HG02938 (cell line): ENCODE data around the gene HEPACAM.
A peak's percentile ranks its signal among the peaks of the same experiment; 100 is the strongest.
"Not testable (repeated sequence)": the region's sequence is repeated elsewhere in the genome, so short reads cannot be mapped to it uniquely, and the experiment has no call there.

Experiments
- ATAC-seq: cut with Tn5 transposase; IDR thresholded peaks from one replicate; pipeline ENCODE4 v1.9.1; 2021; ENCODE audit warnings: mild to moderate bottlenecking, moderate library complexity; ENCODE audit not compliant: unreplicated experiment

The HEPACAM gene, protein sequence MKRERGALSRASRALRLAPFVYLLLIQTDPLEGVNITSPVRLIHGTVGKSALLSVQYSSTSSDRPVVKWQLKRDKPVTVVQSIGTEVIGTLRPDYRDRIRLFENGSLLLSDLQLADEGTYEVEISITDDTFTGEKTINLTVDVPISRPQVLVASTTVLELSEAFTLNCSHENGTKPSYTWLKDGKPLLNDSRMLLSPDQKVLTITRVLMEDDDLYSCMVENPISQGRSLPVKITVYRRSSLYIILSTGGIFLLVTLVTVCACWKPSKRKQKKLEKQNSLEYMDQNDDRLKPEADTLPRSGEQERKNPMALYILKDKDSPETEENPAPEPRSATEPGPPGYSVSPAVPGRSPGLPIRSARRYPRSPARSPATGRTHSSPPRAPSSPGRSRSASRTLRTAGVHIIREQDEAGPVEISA

DNA sequence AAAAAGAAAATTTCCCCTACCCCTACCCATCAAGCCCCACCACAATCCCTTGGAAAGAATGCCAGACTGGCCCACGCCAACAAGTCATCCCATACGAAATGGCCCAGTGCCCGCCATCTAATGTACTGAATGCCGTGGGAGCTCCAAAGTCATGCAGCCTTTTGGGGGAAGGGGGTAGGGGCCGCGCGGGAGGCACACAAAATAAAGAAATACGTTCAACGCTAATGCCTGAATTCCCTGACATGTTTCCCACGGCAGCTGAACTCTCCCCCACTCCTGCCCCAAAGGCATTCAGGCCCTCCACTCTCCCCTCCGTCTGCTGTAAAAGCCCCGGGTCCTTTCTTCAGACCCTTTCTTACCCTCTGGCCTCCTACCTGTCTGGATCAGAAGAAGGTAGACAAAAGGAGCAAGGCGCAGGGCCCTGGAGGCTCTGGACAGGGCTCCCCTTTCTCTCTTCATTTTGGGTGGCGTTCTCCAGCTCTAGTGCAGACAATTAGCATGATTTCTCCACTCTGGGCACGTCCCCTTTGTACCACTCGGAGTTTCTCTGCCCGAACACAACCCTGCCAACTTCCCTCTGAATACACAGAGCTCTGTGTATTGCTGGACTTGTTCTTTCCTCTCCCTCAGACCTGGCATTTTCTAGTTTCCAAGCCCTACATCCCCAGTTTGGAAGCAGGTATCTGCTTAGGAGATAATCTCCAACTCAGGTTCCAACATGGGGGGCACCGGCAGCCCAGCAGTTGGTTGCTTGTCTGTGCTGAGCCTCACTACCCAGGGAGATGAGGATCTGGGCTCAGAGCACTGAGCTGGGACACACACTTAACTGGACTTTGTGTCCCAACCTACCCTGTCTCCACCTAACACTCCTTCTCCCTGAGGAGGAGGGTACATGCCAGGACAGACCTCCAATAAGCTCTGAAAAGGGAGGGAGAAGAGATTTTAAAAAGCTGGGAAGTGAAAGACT lies at the start of gene HEPACAM:
HEPACAM (minus strand) TSS at position 500 of the 967 bp plus-strand sequence; CDS start at position 459, 41 bp downstream.
- ATAC-seq = no peak

DNA sequence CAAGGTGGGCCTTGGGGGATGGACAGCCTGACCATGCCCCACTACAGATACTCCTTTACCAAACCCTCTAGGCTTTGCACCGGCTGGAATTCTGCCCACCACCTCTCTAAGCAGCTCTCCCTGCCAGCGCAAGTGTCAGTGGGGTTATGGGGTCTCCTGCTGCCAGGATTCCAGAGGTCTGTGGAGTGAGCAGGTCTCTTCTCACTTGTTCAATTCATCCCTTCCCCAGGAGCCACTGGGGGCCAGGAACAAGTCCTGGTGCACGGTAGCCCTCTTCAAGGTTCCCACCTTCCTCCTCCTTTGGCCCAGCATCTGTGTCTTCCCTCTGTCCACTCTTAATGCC lies 48.6 kb upstream of the HEPACAM start:
- ATAC-seq = no peak

DNA sequence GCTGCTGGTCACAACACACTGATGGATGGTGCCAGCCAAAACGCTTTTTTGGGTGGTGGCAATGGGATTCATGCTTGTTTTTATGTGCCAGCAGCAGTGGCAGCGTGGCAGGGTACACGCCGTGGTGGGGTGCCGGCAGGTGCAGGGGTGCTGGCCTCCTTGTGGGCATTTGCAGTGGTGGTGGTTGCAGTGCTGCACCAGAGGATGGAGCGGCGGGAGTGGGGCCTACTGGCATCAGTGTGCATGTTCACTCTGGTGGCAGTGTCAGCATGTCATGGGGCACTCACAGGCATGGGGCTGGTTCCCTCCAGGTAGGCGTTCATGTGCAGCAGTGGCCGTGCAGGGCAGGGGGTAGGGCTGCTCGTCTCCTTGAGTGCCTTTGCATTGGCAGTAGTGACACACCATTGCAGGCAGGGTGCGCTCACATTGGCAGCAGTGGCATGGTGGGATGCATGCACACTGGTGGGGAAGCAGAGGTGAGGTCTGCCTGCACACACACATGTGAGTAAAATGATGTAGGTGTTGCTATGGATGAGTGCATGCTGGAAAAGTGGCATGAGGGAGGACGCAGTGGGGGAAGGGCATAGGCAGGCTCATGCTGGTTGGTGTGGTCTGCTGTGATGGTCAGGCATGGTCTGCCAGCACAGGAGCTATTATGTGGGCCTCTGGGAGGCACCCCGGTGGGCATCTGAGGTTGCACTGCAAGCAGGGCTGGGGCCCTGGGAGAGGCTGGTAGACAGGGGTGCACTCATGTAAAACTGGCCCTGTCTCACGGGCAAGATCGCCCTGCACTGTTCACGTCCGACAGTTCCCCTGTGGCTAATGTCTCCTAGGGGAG lies 48.0 kb upstream of the HEPACAM start:
- ATAC-seq = no peak

DNA sequence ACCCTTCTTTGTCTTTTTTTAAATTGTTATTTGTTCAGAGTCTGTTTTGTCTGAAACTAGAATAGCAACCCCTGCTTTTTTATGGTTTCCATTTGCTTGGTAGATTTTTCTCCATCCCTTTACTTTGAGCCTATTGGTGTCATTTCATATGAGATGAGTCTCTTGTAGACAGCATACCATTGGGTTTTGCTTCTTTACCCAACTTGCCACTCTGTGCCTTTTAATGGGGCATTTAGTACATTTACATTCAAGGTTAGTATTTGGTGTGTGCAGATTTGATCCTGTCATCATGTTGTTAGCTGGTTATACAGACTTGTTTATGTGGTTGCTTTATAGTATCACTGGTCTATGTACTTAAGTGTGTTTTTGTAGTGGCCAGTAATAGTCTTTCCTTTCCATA lies 46.2 kb upstream of the HEPACAM start:
- no peak for ATAC-seq

DNA sequence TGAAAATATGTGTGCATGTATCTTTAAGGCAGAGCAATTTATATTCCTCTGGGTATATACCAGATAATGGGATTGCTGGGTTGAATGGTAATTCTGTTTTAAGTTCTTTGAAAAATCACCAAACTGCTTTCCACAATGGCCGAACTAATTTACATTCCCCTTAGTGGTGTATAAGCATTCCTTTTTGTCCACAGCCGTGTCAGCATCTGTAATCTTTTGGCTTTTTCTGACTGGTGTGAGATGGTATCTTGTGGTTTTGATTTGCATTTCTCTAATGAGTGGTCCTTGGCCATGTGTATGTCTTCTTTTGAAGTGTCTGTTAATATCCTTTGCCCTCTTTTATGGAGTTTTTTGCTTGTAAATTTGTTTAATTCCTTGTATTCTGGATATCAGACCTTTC lies 42.5 kb upstream of the HEPACAM start:
- ATAC-seq = no peak

DNA sequence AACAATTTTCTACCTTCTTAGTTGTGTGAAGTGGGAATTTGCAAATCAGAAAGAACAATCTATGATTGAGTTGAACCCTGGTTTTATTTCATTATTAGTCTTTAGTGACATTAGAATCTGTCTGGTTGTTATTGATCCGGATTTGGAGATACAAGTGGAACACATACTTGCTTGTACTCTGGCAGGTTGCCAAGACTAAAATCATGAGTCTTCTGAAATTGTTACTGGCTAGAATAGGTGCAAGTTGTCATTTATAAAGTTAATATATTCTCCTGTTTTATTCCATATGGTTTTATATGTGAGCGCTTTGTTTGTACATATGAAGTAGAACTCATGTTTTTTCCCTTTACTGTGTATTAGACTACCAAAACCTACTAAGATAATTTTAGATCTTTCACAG lies 41.2 kb upstream of the HEPACAM start:
- no peak for ATAC-seq

DNA sequence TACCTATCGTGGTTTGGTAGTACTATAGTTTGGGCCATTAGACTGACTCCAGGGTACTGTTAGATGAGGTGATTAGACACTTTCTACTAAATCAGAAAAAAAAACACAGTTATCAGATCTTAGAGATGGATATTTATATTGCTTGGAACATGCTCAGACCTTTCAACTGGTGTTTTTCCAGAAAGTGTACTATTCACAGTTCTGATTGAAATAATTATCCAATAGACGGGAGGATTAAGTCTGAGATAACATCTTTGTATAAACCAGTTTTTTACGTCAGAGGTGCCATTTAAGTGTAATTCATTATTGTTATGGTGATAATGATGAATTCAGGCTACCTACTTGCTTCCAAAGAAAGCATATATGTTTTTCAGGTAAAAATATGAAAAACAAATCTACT lies 40.7 kb upstream of the HEPACAM start:
- no peak for ATAC-seq

DNA sequence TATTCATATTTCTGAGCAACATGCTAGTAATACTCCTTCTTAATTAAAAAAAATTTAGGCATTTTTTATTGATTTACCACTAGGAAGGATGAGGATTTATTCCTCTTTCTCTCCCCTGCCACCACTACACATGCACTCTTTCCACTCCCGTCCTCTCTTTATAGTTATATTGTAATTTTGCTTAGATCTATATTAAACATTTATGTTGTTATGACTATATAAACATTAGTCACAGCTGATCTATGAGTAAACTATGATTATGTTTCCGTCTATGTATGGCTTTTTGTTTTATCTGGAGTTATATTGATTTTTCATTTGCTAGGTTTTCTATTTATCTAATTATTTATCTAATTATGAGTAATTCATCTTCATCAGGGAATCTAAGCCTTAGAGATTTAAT lies 36.0 kb upstream of the HEPACAM start:
- ATAC-seq = no peak

DNA sequence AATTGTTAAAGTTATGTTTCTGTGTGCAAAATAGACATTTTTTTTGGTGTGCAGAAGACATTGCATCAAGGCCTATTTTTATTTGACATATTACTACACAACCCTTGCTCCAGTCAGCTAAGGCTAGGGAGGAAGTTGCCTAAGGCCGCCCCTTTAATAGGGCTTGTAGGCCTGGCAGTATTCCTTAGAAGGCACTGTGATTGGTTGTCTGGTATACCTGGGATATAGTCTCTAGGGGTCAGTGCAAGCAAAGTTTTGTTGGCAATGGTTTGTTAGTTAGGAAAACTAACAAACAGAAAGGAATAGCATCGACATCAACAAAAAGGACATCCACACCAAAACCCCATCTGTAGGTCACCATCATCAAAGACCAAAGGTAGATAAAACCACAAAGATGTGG lies 35.1 kb upstream of the HEPACAM start:
- ATAC-seq = no peak

DNA sequence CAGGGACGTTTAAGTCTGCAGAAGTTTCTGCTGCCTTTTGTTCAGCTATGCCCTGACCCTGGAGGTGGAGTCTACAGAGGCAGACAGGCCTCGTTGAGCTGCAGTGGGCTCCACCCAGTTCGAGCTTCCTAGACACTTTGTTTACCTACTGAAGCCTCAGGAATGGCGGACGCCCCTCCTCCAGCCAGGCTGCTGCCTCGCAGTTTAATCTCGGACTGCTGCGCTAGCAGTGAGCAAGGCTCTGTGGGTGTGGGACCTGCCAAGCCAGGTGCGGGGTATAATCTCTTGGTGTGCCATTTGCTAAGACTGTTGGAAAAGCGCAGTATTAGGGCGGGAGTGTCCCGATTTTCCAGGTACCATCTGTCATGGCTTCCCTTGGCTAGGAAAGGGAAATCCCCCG lies 32.4 kb upstream of the HEPACAM start:
- ATAC-seq = not testable (repeated sequence)

DNA sequence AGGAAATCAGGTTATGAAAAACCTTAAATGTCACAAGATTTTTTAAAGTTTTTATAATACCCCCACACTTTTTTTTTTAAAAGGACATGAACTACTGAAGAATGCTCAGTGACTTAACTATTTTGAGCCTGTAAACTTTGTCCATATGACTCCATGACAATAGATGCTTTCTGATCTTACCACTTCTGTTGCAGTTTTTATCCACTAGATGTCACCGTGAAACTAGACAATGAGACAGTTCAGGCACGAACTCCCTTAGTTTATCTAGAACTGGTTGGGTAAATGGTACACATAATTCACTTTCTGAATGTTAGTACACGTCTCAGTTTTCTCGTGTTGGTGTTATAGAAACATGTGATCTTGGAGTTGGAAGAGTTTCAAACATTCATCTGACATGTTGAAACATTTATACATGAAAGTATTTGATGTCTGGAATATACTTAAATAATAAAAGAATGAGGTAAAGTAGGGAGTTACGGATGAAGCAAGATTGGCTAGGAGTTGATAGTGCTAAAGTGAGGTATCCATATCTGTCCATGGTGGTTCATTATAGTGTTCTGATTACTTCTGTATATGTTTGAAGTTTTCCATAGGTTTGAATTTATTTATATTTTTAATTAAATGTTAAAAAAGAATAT lies 26.2 kb upstream of the HEPACAM start:
- ATAC-seq = peak; percentile 100

DNA sequence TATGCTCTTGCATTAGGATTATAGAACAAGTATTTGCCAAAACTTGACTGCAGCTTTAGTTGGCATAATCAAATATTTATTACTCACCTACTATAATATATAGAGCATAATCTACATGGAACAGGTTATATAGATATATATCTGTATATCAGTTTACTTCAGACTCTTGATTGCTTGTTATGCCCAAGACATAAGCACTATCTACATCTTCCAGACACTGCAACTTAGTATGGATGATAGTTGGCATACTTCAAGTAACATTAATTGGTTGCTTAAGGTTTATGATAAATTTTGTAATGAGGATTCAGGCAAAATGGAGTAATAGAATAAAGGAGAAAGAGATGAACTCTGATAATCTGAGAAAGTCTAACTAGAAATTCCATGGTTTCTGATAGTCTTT lies 19.2 kb upstream of the HEPACAM start:
- ATAC-seq = no peak

DNA sequence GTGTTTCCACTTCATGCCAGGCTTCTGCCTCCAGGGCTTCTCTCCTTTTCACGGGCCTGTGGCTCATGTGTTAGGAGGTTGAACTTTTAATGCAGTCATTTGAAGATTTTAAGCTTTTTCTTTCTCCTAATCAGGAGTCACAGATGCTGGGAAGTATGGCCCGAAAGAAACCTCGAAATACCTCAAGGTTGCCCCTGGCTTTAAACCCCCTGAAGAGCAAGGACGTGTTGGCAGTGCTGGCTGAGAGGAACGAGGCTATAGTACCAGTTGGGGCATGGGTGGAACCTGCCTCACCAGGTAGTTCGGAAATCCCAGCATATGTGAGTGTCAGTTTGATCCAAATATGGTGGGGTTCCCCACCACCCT lies 18.7 kb upstream of the HEPACAM start:
- ATAC-seq = no peak

DNA sequence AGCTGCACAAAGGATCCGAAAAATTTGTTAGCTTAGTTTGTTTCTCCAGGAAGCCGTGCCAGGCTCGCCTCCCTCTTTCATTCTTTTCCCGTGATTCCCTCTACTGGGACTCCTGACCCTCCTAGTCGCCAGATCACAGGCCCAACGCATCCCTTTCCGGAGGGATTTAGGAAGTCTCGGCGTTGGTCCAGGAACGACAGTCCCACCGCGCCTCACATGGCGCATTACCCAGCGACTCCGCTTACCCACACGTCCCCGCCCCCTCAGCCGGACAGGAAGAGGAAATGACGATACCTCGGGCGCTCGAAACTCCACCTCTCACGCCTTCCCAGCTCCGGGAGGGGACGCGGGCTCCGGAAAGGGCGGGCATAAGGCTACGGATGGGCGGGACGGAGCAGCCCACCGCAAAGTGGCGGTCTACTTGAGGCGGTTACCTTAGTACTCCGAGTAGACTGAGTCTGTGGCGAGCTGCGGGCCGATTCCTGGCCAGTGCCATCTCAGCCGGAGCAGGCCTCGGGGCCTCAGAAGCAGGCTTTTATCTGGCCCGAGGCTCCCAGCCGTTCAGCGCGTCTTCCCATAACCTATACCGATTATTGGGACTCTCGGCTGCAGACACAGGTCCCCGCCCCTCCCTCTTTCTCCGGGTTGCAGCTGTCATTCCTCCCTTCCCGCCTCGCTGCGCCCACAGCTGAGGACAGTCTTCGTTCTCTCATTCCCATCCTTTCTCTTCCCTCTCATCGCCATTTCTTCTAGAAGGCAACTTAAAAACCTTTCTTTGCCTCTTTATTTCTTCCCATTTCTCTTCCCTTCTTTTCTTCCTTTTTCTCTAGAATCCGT lies 18.1 kb upstream of the HEPACAM start, which contains the start of gene CCDC15:
CCDC15 (plus strand) TSS at position 450 of the 837 bp plus-strand sequence. CDS start 531 bp downstream, outside the sequence.
- peak; percentile 99 for ATAC-seq

DNA sequence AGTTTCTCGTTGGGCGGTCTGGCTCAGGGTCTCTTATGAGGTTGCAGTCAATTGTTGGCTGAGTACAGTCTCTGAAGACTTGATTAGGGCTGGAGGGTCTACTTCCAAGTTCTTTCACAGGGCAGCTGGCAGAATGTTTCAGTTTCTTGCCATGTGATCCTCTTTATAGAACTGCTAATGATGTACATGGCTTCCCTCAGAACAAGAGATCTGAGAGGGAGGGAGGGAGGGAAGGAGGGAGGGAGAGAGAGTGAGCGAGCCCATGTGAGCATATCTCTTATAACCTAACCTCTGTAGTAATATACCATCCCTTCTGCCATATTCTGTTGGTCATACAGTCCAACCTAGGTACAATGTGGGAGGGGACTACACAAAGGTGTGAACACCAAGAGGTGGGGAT lies 15.5 kb upstream of the HEPACAM start:
- ATAC-seq = no peak

DNA sequence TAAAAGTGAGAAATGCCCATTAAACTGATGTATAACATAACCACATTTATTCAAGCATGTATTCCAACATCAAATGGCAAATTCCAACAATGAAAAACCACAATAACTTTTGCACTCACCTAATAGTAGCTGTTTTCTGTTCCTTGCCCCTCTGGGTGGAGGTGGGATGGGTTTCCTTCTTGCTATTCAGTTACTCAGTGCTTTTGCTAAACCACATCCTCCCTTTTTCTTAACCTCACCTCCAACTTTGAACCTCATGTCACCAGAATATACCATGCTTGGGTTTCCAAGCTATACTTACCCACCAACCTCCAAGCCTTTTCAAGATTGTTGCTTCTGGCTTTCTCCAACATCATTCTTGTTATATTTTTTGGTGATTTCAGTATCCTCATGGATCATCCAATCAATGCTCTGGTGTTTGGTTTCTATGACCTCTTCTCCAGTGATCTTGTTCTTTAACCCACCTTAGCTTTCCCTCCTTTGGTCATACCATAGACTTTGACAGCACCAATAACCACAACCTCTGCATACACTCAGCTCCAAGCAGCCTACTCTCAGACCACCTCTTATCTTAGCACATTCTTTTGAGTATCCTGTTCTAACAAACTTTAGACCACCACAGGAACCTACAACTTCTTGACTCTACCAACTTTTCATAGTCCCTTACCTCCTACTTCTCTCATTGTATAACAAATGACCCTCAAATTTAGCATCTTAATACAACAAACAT lies 14.9 kb upstream of the HEPACAM start:
- no peak for ATAC-seq

DNA sequence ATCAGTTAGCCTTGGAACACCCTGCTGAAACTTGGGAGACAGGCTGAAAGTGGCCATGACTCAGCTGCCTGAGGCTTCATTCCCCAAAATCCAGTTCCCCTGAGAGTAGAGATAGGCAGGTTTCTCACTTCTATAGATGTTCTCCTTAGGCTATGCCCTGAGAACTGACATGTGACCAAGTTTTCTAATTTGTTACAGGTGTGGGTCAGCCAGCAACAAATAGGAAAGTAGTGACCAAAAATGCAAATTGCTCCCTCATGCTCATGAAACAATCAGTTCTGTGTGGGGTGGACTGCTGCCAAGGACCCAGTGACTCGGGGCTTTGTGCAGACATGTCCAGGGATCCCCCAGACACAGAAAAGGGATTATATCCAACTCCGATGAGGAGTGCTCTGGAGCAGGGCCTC lies 10.9 kb upstream of the HEPACAM start:
- ATAC-seq = no peak

DNA sequence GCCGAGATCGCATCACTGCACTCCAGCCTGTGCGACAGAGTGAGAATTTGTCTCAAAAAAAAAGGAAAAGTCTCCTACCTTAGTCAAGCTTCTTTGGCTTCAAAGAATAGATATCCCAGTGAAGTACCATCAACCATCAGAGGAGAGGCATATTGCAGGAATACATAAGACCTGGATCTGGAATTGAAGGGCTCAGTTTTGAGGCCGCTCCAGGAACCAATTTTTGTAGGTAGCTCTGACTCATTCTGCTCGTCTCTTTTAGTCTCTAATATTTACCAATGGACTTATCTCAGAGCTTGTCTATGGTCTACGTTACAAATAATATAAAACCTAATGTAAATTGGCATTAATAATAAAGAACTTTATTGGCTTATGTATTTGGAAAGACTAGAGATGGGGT lies 10.0 kb upstream of the HEPACAM start:
- ATAC-seq = no peak

DNA sequence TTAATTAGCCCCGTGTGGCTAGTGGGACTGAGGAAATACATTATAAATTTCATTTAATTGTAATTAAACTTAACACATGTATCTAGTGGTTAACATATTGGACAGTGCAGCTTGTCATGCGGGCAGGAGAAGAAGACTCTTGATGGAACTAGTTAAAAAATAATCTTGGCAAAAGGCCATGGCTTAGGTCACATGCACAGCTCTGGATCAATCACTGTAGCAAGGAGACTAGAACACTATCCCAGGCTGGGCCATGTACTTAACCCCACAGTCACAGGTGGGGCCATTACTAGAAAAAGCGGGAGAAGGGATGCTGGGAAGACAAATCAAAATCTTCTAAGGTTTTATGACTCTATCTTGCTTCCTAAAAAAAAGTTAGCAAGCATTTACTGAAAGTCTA lies 8.7 kb upstream of the HEPACAM start:
- no peak for ATAC-seq
